ENCODE measurements around the gene ONECUT3. TPM values are rescaled to one million over a fixed set of nuclear protein-coding genes. Genes with fewer than 3 reads are reported as not detected.

ONECUT3 gene
- polyA plus RNA-seq, 1 of the 3 experiments (the other 2 are of a cell fraction) = not detected

DNA sequence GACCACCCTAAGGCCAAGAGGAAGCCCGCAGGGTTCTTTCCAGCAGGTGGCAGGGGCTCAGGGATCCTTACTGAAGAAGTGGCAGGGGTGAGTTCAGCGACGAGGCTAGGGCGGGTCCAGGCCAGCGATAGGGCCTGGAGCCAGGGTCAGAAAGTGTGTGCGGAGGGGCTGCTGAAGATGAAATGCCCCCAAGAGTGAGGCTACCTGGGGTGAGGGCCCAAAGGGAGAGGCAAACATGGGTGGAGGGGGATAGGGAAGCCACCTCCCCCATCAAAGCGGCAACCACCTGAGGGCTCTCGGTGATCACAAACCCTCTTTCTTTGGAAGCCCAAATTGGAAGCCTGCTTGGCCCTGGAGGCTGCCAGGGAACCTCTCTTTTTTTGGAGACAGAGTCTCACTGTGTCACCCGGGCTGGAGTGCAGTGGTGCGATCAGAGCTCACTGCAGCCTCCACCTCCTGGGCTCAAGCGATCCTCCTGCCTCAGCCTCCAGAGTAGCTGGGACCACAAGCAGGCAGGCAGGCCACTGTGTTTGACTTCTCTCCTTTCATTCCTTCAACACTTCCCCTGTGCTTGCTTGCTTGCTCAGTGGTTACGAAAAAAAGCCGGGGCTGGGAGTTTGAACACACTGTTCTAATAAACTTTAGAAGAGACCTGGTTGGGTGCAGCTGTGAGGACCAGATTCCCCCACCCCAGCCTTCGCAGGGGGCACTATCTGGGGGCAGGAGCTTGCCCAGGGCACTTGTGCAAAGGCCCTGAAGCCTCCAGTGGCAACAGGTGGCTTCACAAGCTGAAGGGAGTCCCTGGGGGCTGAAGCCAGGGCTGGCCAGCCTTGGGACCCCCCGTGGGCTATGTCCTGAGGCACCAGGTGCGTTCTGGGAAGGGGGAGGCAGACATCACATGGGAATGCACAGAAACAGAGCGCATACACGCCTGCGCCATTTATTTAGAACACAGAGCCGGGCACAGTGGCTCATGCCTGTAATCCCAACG lies 60.2 kb downstream of the ONECUT3 start:
- POLR2A ChIA-PET = no interaction called here
- Histone ChIP-seq H3K27me3 (ENCODE audit: insufficient read depth) (no peaks in the 10 kb centered on the region), H2AFZ (ENCODE audit: low read depth) (no peak overlapping the region; the same call in 1 of the 2 replicates), H3K36me3 (replicated peaks in 1 of 2; ENCODE audit: control insufficient read depth in 1 of 2, insufficient read depth in 2 of 2, low read length in 1 of 2) (peaks cover 0 to 29% of the 10 kb centered on the region in 2 experiments), H3K9me2 (no peaks in the 10 kb centered on the region), H3K9ac (peak overlapping the region; percentile 75), H3F3A (replicated peaks; ENCODE audit: insufficient read depth) (peaks cover 4% of the 10 kb centered on the region), H3K27ac (ENCODE audit: low read depth in 2 of 2, low read length in 1 of 2) (peak overlapping the region; percentile 48 to 69; a peak in 2 of 4 replicates), H4K20me1 (ENCODE audit: insufficient read depth) (no peaks in the 10 kb centered on the region), H3K9me3 (no peaks in the 10 kb centered on the region), H3K4me3 (ENCODE audit: low read depth in 2 of 2, low read length in 1 of 2) (peak overlapping the region; percentile 54 to 71), H3K4me1 (ENCODE audit: control insufficient read depth in 1 of 2, insufficient read depth in 2 of 2, low read depth in 1 of 2, low read length in 1 of 2) (peaks cover 0 to 14% of the 10 kb centered on the region in 2 experiments; a peak in 1 of 4 replicates), H3K4me2 (peak overlapping the region; percentile 77), H3K79me2 (ENCODE audit: insufficient read depth) (no peaks in the 10 kb centered on the region)
- CTCF ChIA-PET = interaction anchor here (0.6 to 3.4 kb wide), 8 partner anchors 13 to 137 kb away, joined by 3 to 33 read pairs (median 4); partner anchors contain the start of gene REXO1
- TF ChIP-seq RCOR1 (IDR thresholded peaks at IDR 0.05; ENCODE audit: low read length) = no peak
- TF ChIP-seq NRF1 (IDR thresholded peaks at IDR 0.05; ENCODE audit: low read depth, low read length) = no peak
- TF ChIP-seq MXI1 (IDR thresholded peaks at IDR 0.05; ENCODE audit: low read depth, low read length) = no peak
- TF ChIP-seq, protein P1, sequence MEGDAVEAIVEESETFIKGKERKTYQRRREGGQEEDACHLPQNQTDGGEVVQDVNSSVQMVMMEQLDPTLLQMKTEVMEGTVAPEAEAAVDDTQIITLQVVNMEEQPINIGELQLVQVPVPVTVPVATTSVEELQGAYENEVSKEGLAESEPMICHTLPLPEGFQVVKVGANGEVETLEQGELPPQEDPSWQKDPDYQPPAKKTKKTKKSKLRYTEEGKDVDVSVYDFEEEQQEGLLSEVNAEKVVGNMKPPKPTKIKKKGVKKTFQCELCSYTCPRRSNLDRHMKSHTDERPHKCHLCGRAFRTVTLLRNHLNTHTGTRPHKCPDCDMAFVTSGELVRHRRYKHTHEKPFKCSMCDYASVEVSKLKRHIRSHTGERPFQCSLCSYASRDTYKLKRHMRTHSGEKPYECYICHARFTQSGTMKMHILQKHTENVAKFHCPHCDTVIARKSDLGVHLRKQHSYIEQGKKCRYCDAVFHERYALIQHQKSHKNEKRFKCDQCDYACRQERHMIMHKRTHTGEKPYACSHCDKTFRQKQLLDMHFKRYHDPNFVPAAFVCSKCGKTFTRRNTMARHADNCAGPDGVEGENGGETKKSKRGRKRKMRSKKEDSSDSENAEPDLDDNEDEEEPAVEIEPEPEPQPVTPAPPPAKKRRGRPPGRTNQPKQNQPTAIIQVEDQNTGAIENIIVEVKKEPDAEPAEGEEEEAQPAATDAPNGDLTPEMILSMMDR (IDR thresholded peaks at IDR 0.05) = peak; percentile 4; the same call in 1 of the 2 replicates
- no peak for TF ChIP-seq GABPA (IDR thresholded peaks at IDR 0.05; ENCODE audit: low read depth)
- TF ChIP-seq, protein P2, sequence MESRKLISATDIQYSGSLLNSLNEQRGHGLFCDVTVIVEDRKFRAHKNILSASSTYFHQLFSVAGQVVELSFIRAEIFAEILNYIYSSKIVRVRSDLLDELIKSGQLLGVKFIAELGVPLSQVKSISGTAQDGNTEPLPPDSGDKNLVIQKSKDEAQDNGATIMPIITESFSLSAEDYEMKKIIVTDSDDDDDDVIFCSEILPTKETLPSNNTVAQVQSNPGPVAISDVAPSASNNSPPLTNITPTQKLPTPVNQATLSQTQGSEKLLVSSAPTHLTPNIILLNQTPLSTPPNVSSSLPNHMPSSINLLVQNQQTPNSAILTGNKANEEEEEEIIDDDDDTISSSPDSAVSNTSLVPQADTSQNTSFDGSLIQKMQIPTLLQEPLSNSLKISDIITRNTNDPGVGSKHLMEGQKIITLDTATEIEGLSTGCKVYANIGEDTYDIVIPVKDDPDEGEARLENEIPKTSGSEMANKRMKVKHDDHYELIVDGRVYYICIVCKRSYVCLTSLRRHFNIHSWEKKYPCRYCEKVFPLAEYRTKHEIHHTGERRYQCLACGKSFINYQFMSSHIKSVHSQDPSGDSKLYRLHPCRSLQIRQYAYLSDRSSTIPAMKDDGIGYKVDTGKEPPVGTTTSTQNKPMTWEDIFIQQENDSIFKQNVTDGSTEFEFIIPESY (IDR thresholded peaks at IDR 0.05; ENCODE audit: borderline replicate concordance, low read depth) = no peak
- DNase-seq = no peak
- WGBS (ENCODE audit: low lambda C conversion rate) = 75% methylated on average over 18 of the region's 21 CpGs

DNA sequence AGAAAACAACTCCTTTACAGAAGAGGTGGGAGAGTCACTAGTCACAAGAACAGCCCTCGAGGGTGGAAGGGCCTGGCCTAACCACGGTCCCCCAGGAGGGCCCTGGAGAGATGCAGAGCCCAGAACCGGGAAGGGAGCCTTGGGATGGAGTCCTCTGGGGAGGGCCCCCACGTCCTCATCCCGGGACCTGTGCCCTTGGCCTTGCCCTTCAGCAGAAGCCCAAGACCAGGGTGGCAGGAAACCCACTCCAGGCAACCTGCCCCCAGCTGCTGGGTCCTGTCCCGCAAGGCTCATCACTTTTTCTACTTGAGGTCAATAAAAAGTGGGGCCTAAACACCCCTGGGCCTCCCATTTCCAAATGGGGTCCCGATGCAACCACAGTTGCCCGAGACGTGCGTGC lies 61.1 kb downstream of the ONECUT3 start:
- no peaks in the 10 kb centered on the region for H3K9me2 ChIP-seq
- no peaks in the 10 kb centered on the region for H3K79me2 ChIP-seq (ENCODE audit: insufficient read depth)
- 92% methylated on average over 7 of the region's 10 CpGs for WGBS (ENCODE audit: low lambda C conversion rate)
- peaks cover 0 to 14% of the 10 kb centered on the region in 2 experiments; a peak in 1 of 4 replicates for H3K4me1 ChIP-seq (ENCODE audit: control insufficient read depth in 1 of 2, insufficient read depth in 2 of 2, low read depth in 1 of 2, low read length in 1 of 2)
- CTCF ChIA-PET = interaction anchor here (0.6 to 3.4 kb wide), 11 partner anchors 12 to 125 kb away, joined by 3 to 33 read pairs (median 4); partner anchors contain the start of gene REXO1
- peaks cover 4% of the 10 kb centered on the region for H3F3A ChIP-seq (replicated peaks; ENCODE audit: insufficient read depth)
- H4K20me1 ChIP-seq (ENCODE audit: insufficient read depth) = no peaks in the 10 kb centered on the region
- H2AFZ ChIP-seq (ENCODE audit: low read depth) = no peak overlapping the region
- POLR2A ChIA-PET = no interaction called here
- no peak overlapping the region for H3K27ac ChIP-seq (ENCODE audit: low read depth in 2 of 2, low read length in 1 of 2)
- H3K4me3 ChIP-seq (ENCODE audit: low read depth in 2 of 2, low read length in 1 of 2) = no peak overlapping the region
- H3K36me3 ChIP-seq (replicated peaks in 1 of 2; ENCODE audit: control insufficient read depth in 1 of 2, insufficient read depth in 2 of 2, low read length in 1 of 2) = peaks cover 0 to 36% of the 10 kb centered on the region in 2 experiments
- H3K9me3 ChIP-seq = no peaks in the 10 kb centered on the region
- H3K27me3 ChIP-seq (ENCODE audit: insufficient read depth) = no peaks in the 10 kb centered on the region
- no peak for TF ChIP-seq POLR2AphosphoS5 (IDR thresholded peaks at IDR 0.05; ENCODE audit: low read depth, low read length)
- no peak for TF ChIP-seq SIN3A (IDR thresholded peaks at IDR 0.05; ENCODE audit: borderline replicate concordance, low read depth, low read length)
- TF ChIP-seq, protein P3, sequence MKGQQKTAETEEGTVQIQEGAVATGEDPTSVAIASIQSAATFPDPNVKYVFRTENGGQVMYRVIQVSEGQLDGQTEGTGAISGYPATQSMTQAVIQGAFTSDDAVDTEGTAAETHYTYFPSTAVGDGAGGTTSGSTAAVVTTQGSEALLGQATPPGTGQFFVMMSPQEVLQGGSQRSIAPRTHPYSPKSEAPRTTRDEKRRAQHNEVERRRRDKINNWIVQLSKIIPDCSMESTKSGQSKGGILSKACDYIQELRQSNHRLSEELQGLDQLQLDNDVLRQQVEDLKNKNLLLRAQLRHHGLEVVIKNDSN (IDR thresholded peaks at IDR 0.05; ENCODE audit: borderline replicate concordance, low read depth) = no peak
- H3K4me2 ChIP-seq = no peak overlapping the region
- H3K9ac ChIP-seq = no peak overlapping the region
- no peak for DNase-seq
